Measurements from ENCODE around the gene TRDN.

Gene TRDN

GRCh38 chr6:123592426-123592825, 44.3 kb downstream of the TRDN start:
- no peak for TF ChIP-seq CTCF (IDR thresholded peaks at IDR 0.05; ENCODE audit: low read length)
- no peak for TF ChIP-seq EZH2 (IDR thresholded peaks at IDR 0.05; ENCODE audit: borderline replicate concordance, low read length)
- H2AFZ ChIP-seq (ENCODE audit: low read length) = no peak overlapping the region
- H3K27ac ChIP-seq (ENCODE audit: low read depth, low read length, poor library complexity, severe bottlenecking) = no peak overlapping the region
- no peaks in the 10 kb centered on the region for H3K79me2 ChIP-seq (ENCODE audit: insufficient read depth, low read length)
- no peaks in the 10 kb centered on the region for H3K27me3 ChIP-seq (ENCODE audit: insufficient read depth, low read length)
- H3K36me3 ChIP-seq (ENCODE audit: insufficient read depth, low read length) = no peaks in the 10 kb centered on the region
- no peaks in the 10 kb centered on the region for H4K20me1 ChIP-seq (ENCODE audit: insufficient read depth, low read length)
- no peaks in the 10 kb centered on the region for H3F3A ChIP-seq (ENCODE audit: insufficient read depth, low read length)
- H3K9me2 ChIP-seq (ENCODE audit: low read depth, low read length) = no peaks in the 10 kb centered on the region
- H3K9me3 ChIP-seq (ENCODE audit: low read length) = no peaks in the 10 kb centered on the region
- H3K4me2 ChIP-seq (ENCODE audit: low read length) = no peak overlapping the region
- H3K4me3 ChIP-seq (ENCODE audit: low read depth, low read length, poor library complexity, severe bottlenecking) = no peak overlapping the region
- no peaks in the 10 kb centered on the region for H3K4me1 ChIP-seq (ENCODE audit: insufficient read depth, low read length, severe bottlenecking)
- H3K9ac ChIP-seq (ENCODE audit: low read length) = no peak overlapping the region

GRCh38 chr6:123589973-123590372, 46.8 kb downstream of the TRDN start:
- no peaks in the 10 kb centered on the region for H3K4me1 ChIP-seq (ENCODE audit: insufficient read depth, low read length, severe bottlenecking)
- no peak overlapping the region for H3K9ac ChIP-seq (ENCODE audit: low read length)
- no peaks in the 10 kb centered on the region for H4K20me1 ChIP-seq (ENCODE audit: insufficient read depth, low read length)
- no peaks in the 10 kb centered on the region for H3K36me3 ChIP-seq (ENCODE audit: insufficient read depth, low read length)
- no peak overlapping the region for H3K4me2 ChIP-seq (ENCODE audit: low read length)
- no peaks in the 10 kb centered on the region for H3K27me3 ChIP-seq (ENCODE audit: insufficient read depth, low read length)
- no peak overlapping the region for H3K4me3 ChIP-seq (ENCODE audit: low read depth, low read length, poor library complexity, severe bottlenecking)
- no peaks in the 10 kb centered on the region for H3K79me2 ChIP-seq (ENCODE audit: insufficient read depth, low read length)
- no peaks in the 10 kb centered on the region for H3K9me2 ChIP-seq (ENCODE audit: low read depth, low read length)
- no peaks in the 10 kb centered on the region for H3K9me3 ChIP-seq (ENCODE audit: low read length)
- no peaks in the 10 kb centered on the region for H3F3A ChIP-seq (ENCODE audit: insufficient read depth, low read length)
- H3K27ac ChIP-seq (ENCODE audit: low read depth, low read length, poor library complexity, severe bottlenecking) = no peak overlapping the region
- TF ChIP-seq EZH2 (IDR thresholded peaks at IDR 0.05; ENCODE audit: borderline replicate concordance, low read length) (no peak), CTCF (IDR thresholded peaks at IDR 0.05; ENCODE audit: low read length) (no peak)
- no peak overlapping the region for H2AFZ ChIP-seq (ENCODE audit: low read length)

- H3K27me3 ChIP-seq (ENCODE audit: insufficient read depth, low read length) = no peaks in the 10 kb centered on the region
- H3K4me3 ChIP-seq (ENCODE audit: low read depth, low read length, poor library complexity, severe bottlenecking) = no peak overlapping the region
- no peak overlapping the region for H3K9ac ChIP-seq (ENCODE audit: low read length)
- no peaks in the 10 kb centered on the region for H3K9me3 ChIP-seq (ENCODE audit: low read length)
- H3K79me2 ChIP-seq (ENCODE audit: insufficient read depth, low read length) = no peaks in the 10 kb centered on the region
- no peaks in the 10 kb centered on the region for H3K36me3 ChIP-seq (ENCODE audit: insufficient read depth, low read length)
- TF ChIP-seq CTCF (IDR thresholded peaks at IDR 0.05; ENCODE audit: low read length) = no peak
- TF ChIP-seq EZH2 (IDR thresholded peaks at IDR 0.05; ENCODE audit: borderline replicate concordance, low read length) = no peak
- H2AFZ ChIP-seq (ENCODE audit: low read length) = no peak overlapping the region
- no peaks in the 10 kb centered on the region for H3F3A ChIP-seq (ENCODE audit: insufficient read depth, low read length)
- H3K9me2 ChIP-seq (ENCODE audit: low read depth, low read length) = no peaks in the 10 kb centered on the region
- no peak overlapping the region for H3K4me2 ChIP-seq (ENCODE audit: low read length)
- no peak overlapping the region for H3K27ac ChIP-seq (ENCODE audit: low read depth, low read length, poor library complexity, severe bottlenecking)
- H3K4me1 ChIP-seq (ENCODE audit: insufficient read depth, low read length, severe bottlenecking) = no peaks in the 10 kb centered on the region
- no peaks in the 10 kb centered on the region for H4K20me1 ChIP-seq (ENCODE audit: insufficient read depth, low read length)
Measured at GRCh38 chr6:123589317-123589716, 47.4 kb downstream of the TRDN start.
